Immature natural killer cell (primary cell): ENCODE results near the gene TAP2. TPM values are rescaled to one million over a fixed set of nuclear protein-coding genes. Genes with fewer than 3 reads are reported as not detected.

Experiments
- polyA plus RNA-seq, 3 donors: library from polyadenylated mRNA; unstranded; fragments of 300-500 nt; fragmentation: Illumina TruSeq; gene quantifications; one replicate each; pipeline ENCODE4 v1.2.3, GENCODE V29; 2021

TAP2 gene
- polyA plus RNA-seq, 3 donors from 2014 or later = 16.9 to 67.6 (median 30.4) TPM

Other genes starting within 250 kb of the TAP2 start
- 100 to 1,000 TPM in 2 of 3 donors, 10 to 100 TPM in 1; 45.8 to 435 (median 268) TPM for gene HLA-DRB1, start 248.9 kb downstream of the TAP2 start, polyA plus RNA-seq
- gene HLA-DQA1, start 201.3 kb downstream of the TAP2 start, polyA plus RNA-seq = 10 to 100 TPM in 2 of 3 donors, 1 to 10 TPM in 1; 1.8 to 53.1 (median 10.3) TPM
- gene HLA-DQB1, start 172.1 kb downstream of the TAP2 start, polyA plus RNA-seq = 100 to 1,000 TPM in 1 of 3 donors, 10 to 100 TPM in 1, 1 to 10 TPM in 1; 2.5 to 105 (median 74.9) TPM
- gene HLA-DQA2, start 97.3 kb downstream of the TAP2 start, polyA plus RNA-seq = 1 to 10 TPM; 1.5 to 5.9 (median 2.5) TPM
- gene HLA-DQB2, start 75.2 kb downstream of the TAP2 start, polyA plus RNA-seq = 1 to 10 TPM; 1.9 to 3.8 (median 2.9) TPM
- 1 to 10 TPM in 2 of 3 donors, under 1 TPM in 1; 0.45 to 6.6 (median 4.8) TPM for gene HLA-DOB, start 21.7 kb downstream of the TAP2 start, polyA plus RNA-seq
- 100 to 1,000 TPM; 495 to 696 (median 528) TPM for gene PSMB8, start 5.3 kb upstream of the TAP2 start, polyA plus RNA-seq
- gene TAP1, start 15.0 kb upstream of the TAP2 start, polyA plus RNA-seq = 100 to 1,000 TPM; 310 to 465 (median 439) TPM
- gene PSMB9, start 15.5 kb upstream of the TAP2 start, polyA plus RNA-seq = 1,000 to 10,000 TPM in 1 of 3 donors, 100 to 1,000 TPM in 2; 694 to 1,190 (median 822) TPM
- 100 to 1,000 TPM in 1 of 3 donors, 10 to 100 TPM in 2; 38.3 to 104 (median 89.1) TPM for gene HLA-DMB, start 102.3 kb upstream of the TAP2 start, polyA plus RNA-seq
- gene HLA-DMA, start 114.4 kb upstream of the TAP2 start, polyA plus RNA-seq = 10 to 100 TPM; 39.2 to 78.7 (median 69.7) TPM
- gene BRD2, start 129.9 kb upstream of the TAP2 start, polyA plus RNA-seq = 100 to 1,000 TPM in 1 of 3 donors, 10 to 100 TPM in 2; 29.8 to 119 (median 31.5) TPM
- gene HLA-DOA, start 170.9 kb upstream of the TAP2 start, polyA plus RNA-seq = 1 to 10 TPM in 2 of 3 donors, under 1 TPM in 1; 0.37 to 5.2 (median 2.8) TPM
- gene HLA-DPA1, start 234.9 kb upstream of the TAP2 start, polyA plus RNA-seq = 100 to 1,000 TPM; 173 to 252 (median 202) TPM
- gene HLA-DPB1, start 237.3 kb upstream of the TAP2 start, polyA plus RNA-seq = 100 to 1,000 TPM; 183 to 353 (median 296) TPM